Measurements from ENCODE around the gene LMF1. TPM values are rescaled to one million over a fixed set of nuclear protein-coding genes. Genes with fewer than 3 reads are reported as not detected.

The LMF1 gene
- total RNA-seq, 4 donors from 2014 or later = 7.7 to 15.8 (median 10.2) TPM

DNA sequence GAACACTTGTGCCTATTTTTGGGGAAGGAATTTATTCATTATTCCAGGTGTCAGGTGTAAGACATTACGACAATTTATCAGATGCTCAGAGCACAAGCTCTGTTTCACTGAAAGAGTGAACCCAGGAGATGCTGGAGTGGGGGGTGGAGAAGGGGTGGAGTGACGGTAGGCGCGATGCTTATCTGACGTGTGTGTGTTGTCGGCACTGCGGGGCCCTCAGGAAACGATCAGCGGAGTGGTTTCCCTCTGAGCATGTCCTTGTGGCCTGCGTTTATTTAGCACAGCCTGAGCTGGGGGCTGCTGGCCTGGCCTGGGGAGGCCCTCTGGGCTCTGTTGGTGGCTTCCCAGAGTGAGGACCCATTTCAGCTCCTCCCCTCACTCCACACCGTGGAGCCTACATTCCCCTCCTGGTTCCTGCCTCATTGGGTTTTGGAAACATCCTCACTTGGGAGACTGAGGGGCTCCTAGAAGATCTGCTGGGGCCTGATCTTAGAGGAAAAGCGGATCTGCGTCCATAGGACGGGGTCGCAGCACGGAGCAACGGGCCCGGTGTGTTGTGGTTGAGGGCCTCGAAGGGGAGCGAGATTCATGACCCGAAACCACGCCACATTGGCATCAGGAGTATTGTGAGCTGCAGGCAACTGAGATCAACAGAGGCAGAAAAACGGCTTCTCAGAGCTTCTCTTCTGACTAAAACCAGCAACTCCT is 151.3 kb downstream of the LMF1 start:
- ATAC-seq (no peak), DNase-seq (no peak)
- TF ChIP-seq POLR2A (IDR thresholded peaks at IDR 0.05) (no peak), CTCF (IDR thresholded peaks at IDR 0.05 in 4 of 5, conservative IDR thresholded peaks at IDR 0.05 in 1 of 5) (no peak)
- Histone ChIP-seq H3K36me3 (no peaks in the 10 kb centered on the region), H3K4me3 (no peak overlapping the region), H3K27ac (no peak overlapping the region), H3K27me3 (peaks cover 44 to 62% (median 56%) of the 10 kb centered on the region in 3 donors), H3K4me1 (no peaks in the 10 kb centered on the region), H3K9me3 (no peaks in the 10 kb centered on the region)
- in situ Hi-C loops (cut with MboI; ENCODE audit: low sequenced_read_pairs in 4 of 4) (loop anchor here in 1 of 4 donors (25.0 kb wide), 1 partner anchor 243 kb away; the partner anchor contains the start of gene SSTR5), intact Hi-C loops (cut with DNase I; ENCODE audit: low total_unique reads) (no loop called here)

GRCh38 chr16:818592-818991 is 152.2 kb downstream of the LMF1 start:
- in situ Hi-C loops (cut with MboI; ENCODE audit: low sequenced_read_pairs in 4 of 4) = loop anchor here in 1 of 4 donors (25.0 kb wide), 1 partner anchor 244 kb away; the partner anchor contains the start of gene SSTR5

DNA sequence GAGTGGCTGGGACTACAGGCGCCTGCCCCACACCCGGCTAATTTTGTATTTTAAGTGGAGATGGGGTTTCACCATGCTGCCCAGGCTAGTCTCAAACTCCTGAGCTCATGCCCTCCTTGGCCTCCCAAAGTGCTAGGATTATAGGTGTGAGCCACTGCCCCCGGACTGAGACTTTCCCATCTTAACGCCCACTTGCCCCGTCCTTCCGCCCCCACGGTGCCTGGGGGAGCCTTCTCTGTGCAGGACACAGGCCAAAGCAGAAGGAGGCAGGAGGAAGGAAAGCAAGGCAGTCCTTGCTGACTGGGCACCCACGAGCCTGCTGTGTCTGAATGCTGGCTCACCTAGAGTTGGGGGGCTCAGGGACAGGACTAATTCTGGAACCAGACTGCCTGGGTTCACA is 152.7 kb downstream of the LMF1 start:
- H3K4me1 ChIP-seq = no peaks in the 10 kb centered on the region
- no peaks in the 10 kb centered on the region for H3K9me3 ChIP-seq
- in situ Hi-C loops (cut with MboI; ENCODE audit: low sequenced_read_pairs in 4 of 4) = loop anchor here in 1 of 4 donors (25.0 kb wide), 1 partner anchor 244 kb away; the partner anchor contains the start of gene SSTR5
- peaks cover 48 to 63% (median 55%) of the 10 kb centered on the region in 3 donors for H3K27me3 ChIP-seq
- ATAC-seq (no peak), DNase-seq (no peak)
- no peaks in the 10 kb centered on the region for H3K36me3 ChIP-seq
- no peak overlapping the region for H3K27ac ChIP-seq
- intact Hi-C loops (cut with DNase I; ENCODE audit: low total_unique reads) = no loop called here
- no peak overlapping the region for H3K4me3 ChIP-seq
- TF ChIP-seq CTCF (IDR thresholded peaks at IDR 0.05 in 4 of 5, conservative IDR thresholded peaks at IDR 0.05 in 1 of 5) (no peak), POLR2A (IDR thresholded peaks at IDR 0.05) (no peak)

More at GRCh38 chr16:818592-818991, 152.2 kb downstream of the LMF1 start:
- no peaks in the 10 kb centered on the region for H3K36me3 ChIP-seq
- intact Hi-C loops (cut with DNase I; ENCODE audit: low total_unique reads) = no loop called here
- H3K4me1 ChIP-seq = no peaks in the 10 kb centered on the region
- no peak for TF ChIP-seq CTCF (IDR thresholded peaks at IDR 0.05 in 4 of 5, conservative IDR thresholded peaks at IDR 0.05 in 1 of 5)
- no peak for TF ChIP-seq POLR2A (IDR thresholded peaks at IDR 0.05)
- H3K27me3 ChIP-seq = peaks cover 48 to 62% (median 56%) of the 10 kb centered on the region in 3 donors
- H3K27ac ChIP-seq = no peak overlapping the region
- no peak for DNase-seq
- no peak for ATAC-seq
- H3K9me3 ChIP-seq = no peaks in the 10 kb centered on the region
- H3K4me3 ChIP-seq = no peak overlapping the region

GRCh38 chr16:817001-817906 is 153.5 kb downstream of the LMF1 start:
- Histone ChIP-seq H3K4me1 (no peaks in the 10 kb centered on the region), H3K36me3 (no peaks in the 10 kb centered on the region), H3K27ac (no peak overlapping the region), H3K4me3 (no peak overlapping the region), H3K9me3 (no peaks in the 10 kb centered on the region), H3K27me3 (peaks cover 48 to 64% (median 52%) of the 10 kb centered on the region in 3 donors)
- intact Hi-C loops (cut with DNase I; ENCODE audit: low total_unique reads) = no loop called here
- no peak for TF ChIP-seq CTCF (IDR thresholded peaks at IDR 0.05 in 4 of 5, conservative IDR thresholded peaks at IDR 0.05 in 1 of 5)
- no peak for TF ChIP-seq POLR2A (IDR thresholded peaks at IDR 0.05)
- ATAC-seq (no peak), DNase-seq (no peak)
- in situ Hi-C loops (cut with MboI; ENCODE audit: low sequenced_read_pairs in 4 of 4) = loop anchor here in 1 of 4 donors (25.0 kb wide), 1 partner anchor 245 kb away; the partner anchor contains the start of gene SSTR5
